ENCODE data around the gene WDR76.

WDR76 gene

GRCh38 chr15:43896543-43896942 lies 69.7 kb downstream of the WDR76 start:
- no peak overlapping the region for H3K27ac ChIP-seq (replicated peaks)
- no peak overlapping the region for H3K4me3 ChIP-seq (replicated peaks; ENCODE audit: insufficient read depth, low read length)
- TF ChIP-seq POLR2AphosphoS5 (IDR thresholded peaks at IDR 0.05; ENCODE audit: low read depth) = no peak
- TF ChIP-seq REST (IDR thresholded peaks at IDR 0.05; ENCODE audit: insufficient replicate concordance, low read depth) = no peak
- no peak for TF ChIP-seq CTCF (IDR thresholded peaks at IDR 0.05; ENCODE audit: insufficient read depth, low read length)
- TF ChIP-seq GABPA (IDR thresholded peaks at IDR 0.05; ENCODE audit: low read depth) = no peak
- no peak for TF ChIP-seq SPI1 (IDR thresholded peaks at IDR 0.05; ENCODE audit: borderline replicate concordance, low read depth)
- H3K27me3 ChIP-seq (ENCODE audit: insufficient read depth, poor library complexity, severe bottlenecking) = no peaks in the 10 kb centered on the region
- DNase-seq (ENCODE audit: low read depth in 1 of 2, low spot score in 1 of 2) = no peak

GRCh38 chr15:43898891-43899290 lies 72.1 kb downstream of the WDR76 start:
- Histone ChIP-seq H3K27ac (replicated peaks) (no peak overlapping the region), H3K27me3 (ENCODE audit: insufficient read depth, poor library complexity, severe bottlenecking) (no peaks in the 10 kb centered on the region), H3K4me3 (replicated peaks; ENCODE audit: insufficient read depth, low read length) (no peak overlapping the region)
- no peak for TF ChIP-seq SPI1 (IDR thresholded peaks at IDR 0.05; ENCODE audit: borderline replicate concordance, low read depth)
- TF ChIP-seq POLR2AphosphoS5 (IDR thresholded peaks at IDR 0.05; ENCODE audit: low read depth) = no peak
- no peak for TF ChIP-seq REST (IDR thresholded peaks at IDR 0.05; ENCODE audit: insufficient replicate concordance, low read depth)
- no peak for TF ChIP-seq GABPA (IDR thresholded peaks at IDR 0.05; ENCODE audit: low read depth)
- no peak for TF ChIP-seq CTCF (IDR thresholded peaks at IDR 0.05; ENCODE audit: insufficient read depth, low read length)
- DNase-seq (ENCODE audit: low read depth in 1 of 2, low spot score in 1 of 2) = no peak

- no peak overlapping the region for H3K27ac ChIP-seq (replicated peaks)
- no peaks in the 10 kb centered on the region for H3K27me3 ChIP-seq (ENCODE audit: insufficient read depth, poor library complexity, severe bottlenecking)
- TF ChIP-seq CTCF (IDR thresholded peaks at IDR 0.05; ENCODE audit: insufficient read depth, low read length) = no peak
- TF ChIP-seq SPI1 (IDR thresholded peaks at IDR 0.05; ENCODE audit: borderline replicate concordance, low read depth) = no peak
- TF ChIP-seq REST (IDR thresholded peaks at IDR 0.05; ENCODE audit: insufficient replicate concordance, low read depth) = no peak
- no peak for TF ChIP-seq POLR2AphosphoS5 (IDR thresholded peaks at IDR 0.05; ENCODE audit: low read depth)
- no peak for DNase-seq (ENCODE audit: low read depth in 1 of 2, low spot score in 1 of 2)
- no peak overlapping the region for H3K4me3 ChIP-seq (replicated peaks; ENCODE audit: insufficient read depth, low read length)
Observed at GRCh38 chr15:43899928-43900327, 73.1 kb downstream of the WDR76 start.

All from HL-60 (cell line).